ENCODE data around the gene ANKEF1.

DNA sequence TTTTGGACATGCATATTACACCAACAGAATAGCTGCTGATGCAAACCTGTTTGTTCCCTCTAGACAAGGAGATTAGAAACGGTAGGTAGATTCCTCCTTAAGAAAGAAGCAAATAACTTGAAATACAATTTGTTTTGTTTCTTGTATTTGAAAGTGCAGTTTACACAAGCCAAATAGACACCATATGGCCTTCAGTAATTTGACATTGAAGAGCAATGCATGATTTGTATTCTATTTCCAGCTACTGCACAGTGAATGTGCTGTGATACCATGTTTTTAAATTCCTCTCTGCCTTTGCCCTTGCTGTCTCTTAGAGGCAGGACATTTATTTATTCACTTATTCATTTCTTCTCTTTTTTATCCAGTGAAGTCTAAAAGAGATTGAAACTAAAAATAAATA lies 31.9 kb upstream of the ANKEF1 start:
- TF ChIP-seq, protein P1, sequence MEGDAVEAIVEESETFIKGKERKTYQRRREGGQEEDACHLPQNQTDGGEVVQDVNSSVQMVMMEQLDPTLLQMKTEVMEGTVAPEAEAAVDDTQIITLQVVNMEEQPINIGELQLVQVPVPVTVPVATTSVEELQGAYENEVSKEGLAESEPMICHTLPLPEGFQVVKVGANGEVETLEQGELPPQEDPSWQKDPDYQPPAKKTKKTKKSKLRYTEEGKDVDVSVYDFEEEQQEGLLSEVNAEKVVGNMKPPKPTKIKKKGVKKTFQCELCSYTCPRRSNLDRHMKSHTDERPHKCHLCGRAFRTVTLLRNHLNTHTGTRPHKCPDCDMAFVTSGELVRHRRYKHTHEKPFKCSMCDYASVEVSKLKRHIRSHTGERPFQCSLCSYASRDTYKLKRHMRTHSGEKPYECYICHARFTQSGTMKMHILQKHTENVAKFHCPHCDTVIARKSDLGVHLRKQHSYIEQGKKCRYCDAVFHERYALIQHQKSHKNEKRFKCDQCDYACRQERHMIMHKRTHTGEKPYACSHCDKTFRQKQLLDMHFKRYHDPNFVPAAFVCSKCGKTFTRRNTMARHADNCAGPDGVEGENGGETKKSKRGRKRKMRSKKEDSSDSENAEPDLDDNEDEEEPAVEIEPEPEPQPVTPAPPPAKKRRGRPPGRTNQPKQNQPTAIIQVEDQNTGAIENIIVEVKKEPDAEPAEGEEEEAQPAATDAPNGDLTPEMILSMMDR (conservative IDR thresholded peaks at IDR 0.05; ENCODE audit: low read length), result no peak
- TF ChIP-seq EZH2phosphoT487 (IDR thresholded peaks at IDR 0.05; ENCODE audit: borderline replicate concordance, low read depth, low read length), result no peak
